G401 (cell line): ENCODE measurements around the gene C1QA. TPM values are rescaled to one million over a fixed set of nuclear protein-coding genes. Genes with fewer than 3 reads are reported as not detected.

Source experiments
- DNase-seq: peaks from one replicate; pipeline ENCODE4 v3.0.0-alpha.2; 2015; ENCODE audit warnings: low spot score
- in situ Hi-C: cut with HindIII; loops from 2 replicates; pipeline ENCODE4 v1.10.0; 2016; ENCODE audit warnings: low sequenced_read_pairs, mixed read lengths
- total RNA-seq: library from RNA; depleted of rRNA; stranded (reverse); fragments of >200 nt; shearing (Covaris generic); gene quantifications from 2 replicates; pipeline ENCODE4 v1.2.3, GENCODE V29; 2014

Gene C1QA
- total RNA-seq, 1 experiment from 2014 or later, result not detected

- in situ Hi-C loops, result no loop called here
- DNase-seq, result no peak
Observed at GRCh38 chr1:22637907-22638445, 1.5 kb downstream of the C1QA start.

- in situ Hi-C loops, result no loop called here
- DNase-seq, result no peak
Observed at GRCh38 chr1:22638476-22639234, 2.2 kb downstream of the C1QA start.

GRCh38 chr1:22639286-22639685 is 2.9 kb downstream of the C1QA start:
- DNase-seq, result no peak
- in situ Hi-C loops, result no loop called here

GRCh38 chr1:22641247-22641646 is 4.8 kb downstream of the C1QA start:
- DNase-seq, result no peak
- in situ Hi-C loops, result no loop called here

- in situ Hi-C loops, result no loop called here
- DNase-seq, result peak; percentile 59
Observed at GRCh38 chr1:22641906-22642636, 5.6 kb downstream of the C1QA start.

- no peak for DNase-seq
- in situ Hi-C loops, result no loop called here
Observed at GRCh38 chr1:22643381-22643780, 7.0 kb downstream of the C1QA start, which contains the start of gene C1QC. TSS of gene C1QC (plus strand) at chr1:22643633. CDS start at chr1:22644024, 391 bp downstream.

GRCh38 chr1:22643928-22644327 is 7.5 kb downstream of the C1QA start:
- in situ Hi-C loops, result no loop called here
- no peak for DNase-seq

- in situ Hi-C loops, result no loop called here
- no peak for DNase-seq
Observed at GRCh38 chr1:22645931-22646330, 9.5 kb downstream of the C1QA start.

- DNase-seq, result no peak
- in situ Hi-C loops, result no loop called here
Observed at GRCh38 chr1:22646384-22646783, 10.0 kb downstream of the C1QA start.

GRCh38 chr1:22650089-22650693 is 13.8 kb downstream of the C1QA start:
- in situ Hi-C loops, result no loop called here

GRCh38 chr1:22651941-22652856 is 15.8 kb downstream of the C1QA start:
- no peak for DNase-seq

More at GRCh38 chr1:22650089-22650693, 13.8 kb downstream of the C1QA start:
- DNase-seq, result no peak

GRCh38 chr1:22652881-22653316 is 16.5 kb downstream of the C1QA start, which contains the start of gene C1QB:
TSS of gene C1QB (plus strand) at chr1:22653236. CDS start at chr1:22659463, 6,227 bp downstream.
- DNase-seq, result no peak
- in situ Hi-C loops, result no loop called here

More at GRCh38 chr1:22651941-22652856, 15.8 kb downstream of the C1QA start:
- in situ Hi-C loops, result no loop called here

GRCh38 chr1:22654692-22655091 is 18.3 kb downstream of the C1QA start:
- in situ Hi-C loops, result no loop called here

GRCh38 chr1:22658385-22659163 is 22.1 kb downstream of the C1QA start:
- in situ Hi-C loops, result no loop called here
- no peak for DNase-seq

More at GRCh38 chr1:22654692-22655091, 18.3 kb downstream of the C1QA start:
- DNase-seq, result no peak

GRCh38 chr1:22660716-22661241 is 24.4 kb downstream of the C1QA start:
- DNase-seq, result no peak
- in situ Hi-C loops, result no loop called here

GRCh38 chr1:22661880-22662279 is 25.5 kb downstream of the C1QA start:
- DNase-seq, result no peak
- in situ Hi-C loops, result no loop called here

GRCh38 chr1:22662318-22662717 is 25.9 kb downstream of the C1QA start:
- peak; percentile 25 for DNase-seq
- in situ Hi-C loops, result no loop called here

- DNase-seq, result no peak
- in situ Hi-C loops, result no loop called here
Observed at GRCh38 chr1:22662986-22663408, 26.6 kb downstream of the C1QA start.
